KMS-11 (cell line): Measurements from ENCODE around the gene HLA-DOB.

Experiments
- H2AFZ ChIP-seq: fragments of 200-600 bp; sonication (generic); 2 replicates; pipeline ENCODE4 v1.6.1; 2016; ENCODE audit warnings: antibody characterized with exemption, mixed run types, low read depth
- H3K27ac ChIP-seq: fragments of 200-600 bp; sonication (generic); 2 replicates; pipeline ENCODE4 v1.6.1; 2016; ENCODE audit warnings: mild to moderate bottlenecking, mixed run types
- H3K27me3 ChIP-seq: fragments of 200-600 bp; sonication (generic); 2 replicates; pipeline ENCODE4 v1.6.1; 2017; ENCODE audit warnings: mild to moderate bottlenecking, low read depth, mixed run types, moderate library complexity; ENCODE audit not compliant: insufficient read depth
- H3K36me3 ChIP-seq: fragments of 200-600 bp; sonication (generic); 2 replicates; pipeline ENCODE4 v1.6.1; 2017; ENCODE audit warnings: mild to moderate bottlenecking, mixed run types; ENCODE audit not compliant: insufficient read depth
- H3K4me1 ChIP-seq: fragments of 200-600 bp; sonication (generic); 2 replicates; pipeline ENCODE4 v1.6.1; 2016; ENCODE audit warnings: mild to moderate bottlenecking, low read depth, mixed run types; ENCODE audit not compliant: poor library complexity, severe bottlenecking
- H3K4me2 ChIP-seq: fragments of 200-600 bp; sonication (generic); 2 replicates; pipeline ENCODE4 v1.7.0; 2016; ENCODE audit warnings: mild to moderate bottlenecking, mixed run types
- H3K4me3 ChIP-seq: fragments of 200-600 bp; sonication (generic); IDR thresholded peaks from 2 replicates; pipeline ENCODE4 v1.6.1; 2017; ENCODE audit warnings: low read depth, low read length, mixed read lengths; ENCODE audit not compliant: insufficient read depth
- H3K79me2 ChIP-seq: fragments of 200-600 bp; sonication (generic); 2 replicates; pipeline ENCODE4 v1.6.1; 2016; ENCODE audit warnings: low read depth, mixed run types; ENCODE audit not compliant: insufficient read depth
- H3K9ac ChIP-seq: fragments of 200-600 bp; sonication (generic); 2 replicates; pipeline ENCODE4 v1.6.1; 2016; ENCODE audit warnings: mild to moderate bottlenecking, mixed run types
- H4K20me1 ChIP-seq: fragments of 200-600 bp; sonication (generic); 2 replicates; pipeline ENCODE4 v1.6.1; 2016; ENCODE audit warnings: mild to moderate bottlenecking, mixed run types; ENCODE audit not compliant: insufficient read depth
- CTCF ChIP-seq: fragments of 200-600 bp; sonication (generic); conservative IDR thresholded peaks from 2 replicates; pipeline ENCODE4 v1.6.1; 2017; ENCODE audit warnings: low read depth, mild to moderate bottlenecking, antibody characterized with exemption, low read length, moderate library complexity, mixed read lengths

HLA-DOB gene

GRCh38 chr6:32803416-32803815, 13.4 kb downstream of the HLA-DOB start:
- H3K27ac ChIP-seq: no peak overlapping the region
- H3K27me3 ChIP-seq: no peaks in the 10 kb centered on the region
- H2AFZ ChIP-seq: no peak overlapping the region
- no peaks in the 10 kb centered on the region for H4K20me1 ChIP-seq
- no peaks in the 10 kb centered on the region for H3K79me2 ChIP-seq
- no peak overlapping the region for H3K9ac ChIP-seq
- H3K4me2 ChIP-seq: no peak overlapping the region
- no peaks in the 10 kb centered on the region for H3K4me1 ChIP-seq
- no peak for TF ChIP-seq CTCF
- no peak overlapping the region for H3K4me3 ChIP-seq
- no peaks in the 10 kb centered on the region for H3K36me3 ChIP-seq

- Histone ChIP-seq H3K4me3 (no peak overlapping the region), H3K4me1 (peaks cover 3% of the 10 kb centered on the region), H4K20me1 (no peaks in the 10 kb centered on the region), H3K27ac (no peak overlapping the region), H3K27me3 (no peaks in the 10 kb centered on the region), H3K9ac (no peak overlapping the region), H3K36me3 (no peaks in the 10 kb centered on the region), H2AFZ (no peak overlapping the region), H3K4me2 (no peak overlapping the region), H3K79me2 (no peaks in the 10 kb centered on the region)
- no peak for TF ChIP-seq CTCF
Measured at GRCh38 chr6:32799740-32800139, 17.1 kb downstream of the HLA-DOB start.

GRCh38 chr6:32799168-32799567, 17.6 kb downstream of the HLA-DOB start:
- Histone ChIP-seq H2AFZ (no peak overlapping the region), H3K79me2 (no peaks in the 10 kb centered on the region), H3K4me3 (no peak overlapping the region), H3K9ac (no peak overlapping the region), H3K27me3 (no peaks in the 10 kb centered on the region), H4K20me1 (no peaks in the 10 kb centered on the region), H3K27ac (no peak overlapping the region), H3K36me3 (no peaks in the 10 kb centered on the region), H3K4me1 (peaks cover 3% of the 10 kb centered on the region), H3K4me2 (no peak overlapping the region)
- no peak for TF ChIP-seq CTCF

GRCh38 chr6:32796848-32797776, 19.7 kb downstream of the HLA-DOB start:
- H3K27ac ChIP-seq: no peak overlapping the region
- H3K4me3 ChIP-seq: no peak overlapping the region
- H4K20me1 ChIP-seq: no peaks in the 10 kb centered on the region
- H3K4me1 ChIP-seq: peaks cover 3% of the 10 kb centered on the region
- H2AFZ ChIP-seq: peak overlapping the region; percentile 55
- peak; percentile 94 for TF ChIP-seq CTCF
- H3K9ac ChIP-seq: no peak overlapping the region
- H3K4me2 ChIP-seq: peak overlapping the region; percentile 19; the same call in 1 of the 2 replicates
- no peaks in the 10 kb centered on the region for H3K36me3 ChIP-seq
- H3K79me2 ChIP-seq: no peaks in the 10 kb centered on the region
- no peaks in the 10 kb centered on the region for H3K27me3 ChIP-seq
